Lung (tissue), 12 donors: ENCODE data around the gene HECW1. TPM values are rescaled to one million over a fixed set of nuclear protein-coding genes. Genes with fewer than 3 reads are reported as not detected.

Experiments
- ATAC-seq: fragments of 200-7000 bp; cut with Tn5 transposase; one replicate; pipeline ENCODE4 v1.9.1; 2020; ENCODE audit warnings: moderate number of reproducible peaks; ENCODE audit not compliant: insufficient read depth, low FRiP score
- DNase-seq, 3 donors: peaks; one replicate each; pipeline ENCODE4 v3.0.0-alpha.2; 2013 to 2017
- H3K27ac ChIP-seq, 2 donors: one replicate each; pipeline ENCODE4 v1.5.1; 2013; ENCODE audit warnings: mild to moderate bottlenecking in 2 of 2, moderate library complexity in 2 of 2, control low read depth in 1 of 2, inconsistent platforms in 1 of 2, low read depth in 1 of 2, low read length in 1 of 2
- H3K27me3 ChIP-seq, 3 donors: one replicate each; pipeline ENCODE4 v1.5.1; 2013; ENCODE audit warnings: low read length in 2 of 3; ENCODE audit not compliant: control insufficient read depth in 3 of 3, insufficient read depth in 3 of 3
- H3K36me3 ChIP-seq, 4 donors: one replicate each; pipeline ENCODE4 v1.5.1; 2013; ENCODE audit warnings: low read length in 4 of 4, mild to moderate bottlenecking in 1 of 4, moderate library complexity in 1 of 4; ENCODE audit not compliant: control insufficient read depth in 4 of 4, insufficient read depth in 4 of 4
- H3K4me1 ChIP-seq, 5 donors: one replicate each; pipeline ENCODE4 v1.5.1; 2013; ENCODE audit warnings: low read length in 5 of 5, mild to moderate bottlenecking in 2 of 5, moderate library complexity in 1 of 5; ENCODE audit not compliant: control insufficient read depth in 5 of 5, insufficient read depth in 5 of 5
- H3K4me3 ChIP-seq: one replicate; pipeline ENCODE4 v1.5.1; 2013; ENCODE audit warnings: mild to moderate bottlenecking, control low read depth, moderate library complexity
- H3K9ac ChIP-seq, 2 donors: one replicate each; pipeline ENCODE4 v1.5.1; 2013; ENCODE audit warnings: low read length in 2 of 2, control low read depth in 1 of 2; ENCODE audit not compliant: insufficient read depth in 1 of 2
- H3K9me3 ChIP-seq, 4 donors: one replicate each; pipeline ENCODE4 v1.5.1; 2013; ENCODE audit warnings: low read length in 3 of 4, mild to moderate bottlenecking in 1 of 4, moderate library complexity in 1 of 4; ENCODE audit not compliant: control insufficient read depth in 4 of 4, insufficient read depth in 3 of 4
- WGBS, 2 donors: extraction: QIAGEN DNeasy Blood & Tissue Kit; methylation state at CpG; one replicate each; pipeline ENCODE4 v1.1.7; 2013; 5-methylcytosine and 5-hydroxymethylcytosine counted together
- polyA plus RNA-seq, 2 donors: library from polyadenylated mRNA; stranded (reverse); fragments of 200-250 nt; gene quantifications; one replicate each; pipeline ENCODE4 v1.2.1, GENCODE V29; 2013
- total RNA-seq, 2 donors: library from RNA; depleted of rRNA in 1 of 2; stranded (reverse); fragments of >200 nt in 1 of 2; gene quantifications; one replicate each; pipeline ENCODE4 v1.2.1, GENCODE V29; 2014 to 2021
- TF ChIP-seq, protein P1 (sequence below): IDR thresholded peaks from 2 replicates; pipeline ENCODE4 v1.5.1; 2012; ENCODE audit warnings: mild to moderate bottlenecking; ENCODE audit errors: control extremely low read depth, extremely low read depth
- donor health status: control.
- donor health status: control.
- donor health status: Bipolar disorder and iron deficiency.
- donor health status: healthy.
- donor health status: DM: yes; HTN: yes; CAD: no.

The HECW1 gene
- total and polyA plus RNA-seq, 4 donors: 0.05 to 0.21 (median 0.13) TPM

DNA sequence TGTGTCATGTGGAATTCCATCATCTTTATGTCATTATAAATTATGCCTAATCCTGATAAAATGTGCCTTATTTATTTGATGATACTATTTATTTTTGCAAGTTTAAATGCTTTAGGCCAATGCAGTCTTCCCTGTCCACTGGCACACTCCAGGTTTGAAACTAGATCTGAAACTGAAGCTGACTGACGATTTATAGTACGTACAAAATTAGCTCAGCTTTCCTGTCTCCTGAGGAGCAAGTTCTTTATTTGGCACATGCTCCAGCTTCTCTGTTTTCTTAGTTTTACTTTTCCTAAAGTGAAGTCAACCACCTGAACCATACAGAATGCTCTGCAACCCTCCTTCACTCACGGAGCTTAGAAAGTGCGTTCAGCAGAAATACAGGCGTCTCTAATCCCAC is 164.1 kb downstream of the HECW1 start:
- H3K27me3 ChIP-seq: peaks cover 0 to 2% (median 0%) of the 10 kb centered on the region in 3 donors
- H3K27ac ChIP-seq: no peak overlapping the region
- TF ChIP-seq, protein P1, sequence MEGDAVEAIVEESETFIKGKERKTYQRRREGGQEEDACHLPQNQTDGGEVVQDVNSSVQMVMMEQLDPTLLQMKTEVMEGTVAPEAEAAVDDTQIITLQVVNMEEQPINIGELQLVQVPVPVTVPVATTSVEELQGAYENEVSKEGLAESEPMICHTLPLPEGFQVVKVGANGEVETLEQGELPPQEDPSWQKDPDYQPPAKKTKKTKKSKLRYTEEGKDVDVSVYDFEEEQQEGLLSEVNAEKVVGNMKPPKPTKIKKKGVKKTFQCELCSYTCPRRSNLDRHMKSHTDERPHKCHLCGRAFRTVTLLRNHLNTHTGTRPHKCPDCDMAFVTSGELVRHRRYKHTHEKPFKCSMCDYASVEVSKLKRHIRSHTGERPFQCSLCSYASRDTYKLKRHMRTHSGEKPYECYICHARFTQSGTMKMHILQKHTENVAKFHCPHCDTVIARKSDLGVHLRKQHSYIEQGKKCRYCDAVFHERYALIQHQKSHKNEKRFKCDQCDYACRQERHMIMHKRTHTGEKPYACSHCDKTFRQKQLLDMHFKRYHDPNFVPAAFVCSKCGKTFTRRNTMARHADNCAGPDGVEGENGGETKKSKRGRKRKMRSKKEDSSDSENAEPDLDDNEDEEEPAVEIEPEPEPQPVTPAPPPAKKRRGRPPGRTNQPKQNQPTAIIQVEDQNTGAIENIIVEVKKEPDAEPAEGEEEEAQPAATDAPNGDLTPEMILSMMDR: no peak
- no peaks in the 10 kb centered on the region for H3K36me3 ChIP-seq
- H3K9me3 ChIP-seq: no peaks in the 10 kb centered on the region
- no peak overlapping the region for H3K9ac ChIP-seq
- WGBS, 2 donors: 71 to 74% methylated on average over 5 of the region's 5 CpGs
- H3K4me1 ChIP-seq: no peaks in the 10 kb centered on the region
- ATAC-seq: no peak
- H3K4me3 ChIP-seq: no peak overlapping the region
- no peak for DNase-seq

DNA sequence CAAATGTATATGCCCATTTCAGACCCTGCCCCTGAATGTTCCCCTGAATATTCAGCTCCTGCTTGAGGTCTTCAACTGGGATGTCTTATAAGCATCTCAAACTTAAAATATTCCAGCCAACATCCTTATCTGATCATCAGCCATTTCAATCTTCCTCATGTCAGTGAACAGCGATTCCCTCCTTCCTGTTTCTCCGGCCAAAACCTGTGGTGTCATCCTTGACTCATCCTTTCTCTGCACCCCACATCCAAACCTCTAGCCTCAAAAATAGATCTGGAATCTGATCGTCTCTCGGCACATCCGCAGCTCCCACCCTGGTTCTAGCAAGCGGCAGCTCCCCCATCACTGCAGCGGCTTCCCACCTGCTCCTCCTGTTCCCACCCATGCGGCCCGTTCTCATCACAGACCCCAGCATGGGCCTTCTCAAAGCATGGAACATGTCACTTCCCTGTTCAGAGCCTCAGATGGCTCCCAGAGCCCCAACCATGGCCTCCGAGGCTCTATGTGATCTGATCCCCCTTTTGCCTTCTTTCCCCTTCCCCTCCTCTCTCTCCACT is 165.7 kb downstream of the HECW1 start:
- no peaks in the 10 kb centered on the region for H3K36me3 ChIP-seq
- no peak overlapping the region for H3K4me3 ChIP-seq
- peaks cover 0 to 4% (median 0%) of the 10 kb centered on the region in 4 donors for H3K9me3 ChIP-seq
- H3K4me1 ChIP-seq: no peaks in the 10 kb centered on the region
- DNase-seq: no peak
- H3K27ac ChIP-seq: no peak overlapping the region
- TF ChIP-seq, protein P1: no peak
- WGBS, 2 donors: 83 to 84% methylated on average over 10 of the region's 10 CpGs
- peaks cover 0 to 2% (median 0%) of the 10 kb centered on the region in 3 donors for H3K27me3 ChIP-seq
- ATAC-seq: no peak
- H3K9ac ChIP-seq: no peak overlapping the region

DNA sequence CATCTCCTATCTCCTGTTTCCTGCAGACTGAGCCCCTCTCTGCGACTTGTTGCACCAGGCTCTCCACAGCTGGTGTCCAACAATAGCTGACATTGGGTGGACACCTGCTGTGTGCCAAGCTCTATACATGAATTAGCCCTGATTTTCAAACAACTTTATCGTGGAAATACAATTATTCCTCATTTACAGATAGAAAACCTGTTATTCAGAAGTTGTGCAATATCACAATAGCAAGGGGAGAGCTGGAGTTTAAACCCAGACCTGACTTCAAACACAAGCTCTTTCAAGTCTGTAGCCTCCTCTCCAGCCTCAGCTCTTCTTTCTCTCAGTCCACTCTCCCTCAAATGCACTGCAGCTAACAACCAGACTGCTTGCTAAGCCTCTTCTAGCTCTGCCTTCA is 168.8 kb downstream of the HECW1 start:
- DNase-seq (no peak), ATAC-seq (no peak)
- Histone ChIP-seq H3K4me1 (no peaks in the 10 kb centered on the region), H3K9me3 (peaks cover 0 to 6% (median 0%) of the 10 kb centered on the region in 4 donors), H3K4me3 (no peak overlapping the region), H3K36me3 (no peaks in the 10 kb centered on the region), H3K9ac (no peak overlapping the region), H3K27me3 (peaks cover 0 to 2% (median 0%) of the 10 kb centered on the region in 3 donors), H3K27ac (no peak overlapping the region)
- TF ChIP-seq, protein P1: no peak
- WGBS, 2 donors: 45 to 74% methylated on average over 2 of the region's 2 CpGs

DNA sequence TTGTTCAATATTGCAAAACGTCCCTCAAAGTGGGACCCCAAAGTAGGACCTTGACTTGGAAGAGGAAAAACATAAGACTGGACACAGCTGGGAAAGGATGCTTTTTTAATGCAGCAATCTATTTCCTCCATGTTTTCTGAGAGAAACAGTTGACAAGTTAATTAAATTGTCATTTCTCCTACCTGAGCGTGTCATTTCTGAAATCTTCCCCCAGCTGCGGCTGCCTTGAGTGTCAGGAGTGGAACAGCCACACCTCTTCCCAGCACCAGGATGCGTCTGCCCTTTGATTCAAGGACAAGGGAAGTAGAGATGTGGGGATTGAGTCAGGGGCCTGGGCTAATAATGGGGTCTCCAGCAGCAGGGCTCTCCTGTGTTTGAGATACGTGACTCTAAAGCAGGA is 171.3 kb downstream of the HECW1 start:
- TF ChIP-seq, protein P1: no peak
- H3K4me1 ChIP-seq: no peaks in the 10 kb centered on the region
- H3K9me3 ChIP-seq: peaks cover 0 to 6% (median 0%) of the 10 kb centered on the region in 4 donors
- WGBS, 2 donors: 85 to 91% methylated on average over 5 of the region's 5 CpGs
- peaks cover 0 to 2% (median 0%) of the 10 kb centered on the region in 3 donors for H3K27me3 ChIP-seq
- ATAC-seq: no peak
- H3K4me3 ChIP-seq: no peak overlapping the region
- no peak overlapping the region for H3K27ac ChIP-seq
- H3K9ac ChIP-seq: no peak overlapping the region
- no peak for DNase-seq
- no peaks in the 10 kb centered on the region for H3K36me3 ChIP-seq
